OCI-LY7 (cell line): ENCODE data around the gene VTI1A. TPM values are rescaled to one million over a fixed set of nuclear protein-coding genes. Genes with fewer than 3 reads are reported as not detected.
A peak's percentile ranks its signal among the peaks of the same experiment; 100 is the strongest.

Experiments
- BruUV-seq: library from RNA; stranded (reverse); fragments of 400-500 nt; replicated peaks from 2 replicates; lab custom pipeline; 2021; lab: Mats Ljungman, UMichigan
- CTCF ChIA-PET: fragments of 300-600 bp; sonication (Branson Sonifier 250); formaldehyde crosslinking; loops from one replicate; lab custom pipeline; 2022; ENCODE audit warnings: antibody characterized with exemption; ENCODE audit not compliant: unreplicated experiment; lab: Charles Lee
- POLR2A ChIA-PET: fragments of 300-600 bp; sonication (Branson Sonifier 250); formaldehyde crosslinking; loops from one replicate; lab custom pipeline; 2022; ENCODE audit warnings: antibody characterized with exemption; lab: Charles Lee
- DNase-seq: peaks from one replicate; pipeline ENCODE4 v3.0.0-alpha.2; 2015; ENCODE audit warnings: low spot score
- H2AFZ ChIP-seq: fragments of 200-600 bp; sonication (generic), shearing (Covaris generic); 2 replicates; pipeline ENCODE4 v1.6.1; 2014; ENCODE audit warnings: mild to moderate bottlenecking, antibody characterized with exemption, low read length, moderate library complexity
- H3K27ac ChIP-seq: fragments of 200-600 bp; sonication (generic); 2 replicates; pipeline ENCODE4 v1.5.1; 2014; ENCODE audit warnings: mixed run types, low read depth, mild to moderate bottlenecking, moderate library complexity, low read length, inconsistent platforms; ENCODE audit not compliant: poor library complexity, severe bottlenecking
- H3K36me3 ChIP-seq: fragments of 200-600 bp; sonication (generic); 2 replicates; pipeline ENCODE4 v1.6.1; 2014; ENCODE audit warnings: mild to moderate bottlenecking, antibody characterized with exemption, low read length, moderate library complexity, mixed read lengths; ENCODE audit not compliant: insufficient read depth
- H3K4me1 ChIP-seq: fragments of 200-600 bp; sonication (generic); 2 replicates; pipeline ENCODE4 v1.5.1; 2014; ENCODE audit warnings: mild to moderate bottlenecking, low read length; ENCODE audit not compliant: insufficient read depth, poor library complexity, severe bottlenecking
- H3K4me2 ChIP-seq: fragments of 200-600 bp; sonication (generic); 2 replicates; pipeline ENCODE4 v1.6.1; 2014; ENCODE audit warnings: mild to moderate bottlenecking, low read length
- H3K4me3 ChIP-seq: fragments of 200-600 bp; sonication (generic); 2 replicates; pipeline ENCODE4 v1.5.1; 2014; ENCODE audit warnings: mild to moderate bottlenecking, low read depth, low read length; ENCODE audit not compliant: poor library complexity, severe bottlenecking
- H3K79me2 ChIP-seq: fragments of 200-600 bp; sonication (generic); 2 replicates; pipeline ENCODE4 v1.6.1; 2016; ENCODE audit warnings: low read depth, mild to moderate bottlenecking, low read length, moderate library complexity, mixed read lengths; ENCODE audit not compliant: insufficient read depth
- H3K9me2 ChIP-seq: fragments of 200-600 bp; sonication (generic); 2 replicates; pipeline ENCODE4 v1.6.1; 2016; ENCODE audit warnings: mild to moderate bottlenecking, low read length, mixed read lengths; ENCODE audit not compliant: insufficient read depth
- H3K9me3 ChIP-seq: fragments of 200-600 bp; sonication (generic); 2 replicates; pipeline ENCODE4 v1.6.1; 2014; ENCODE audit warnings: mild to moderate bottlenecking, mixed run types, low read length, mixed read lengths
- H4K20me1 ChIP-seq: fragments of 200-600 bp; sonication (generic); 2 replicates; pipeline ENCODE4 v1.6.1; 2014; ENCODE audit warnings: mild to moderate bottlenecking, antibody characterized with exemption, low read length, moderate library complexity, mixed read lengths; ENCODE audit not compliant: insufficient read depth
- EZH2phosphoT487 ChIP-seq: fragments of 200-600 bp; sonication (generic); IDR thresholded peaks from 2 replicates; pipeline ENCODE4 v1.6.1; 2018; ENCODE audit warnings: low read depth, borderline replicate concordance, mild to moderate bottlenecking, mixed run types, antibody characterized with exemption, low read length, moderate library complexity, mixed read lengths
- intact Hi-C: fragments of 100-400 bp; cut with micrococcal nuclease; formaldehyde crosslinking; loops from one replicate; pipeline ENCODE4 v1.10.0; 2022; ENCODE audit not compliant: unreplicated experiment
- total RNA-seq, 2 experiments: library from RNA; depleted of rRNA in 1 of 2; stranded (reverse); fragments of >200 nt in 1 of 2; shearing (Covaris generic) in 1 of 2; gene quantifications; 2 replicates each; pipeline ENCODE4 v1.2.3, GENCODE V29; 2014 to 2022
- TF ChIP-seq, protein P1 (sequence below): fragments of 200-600 bp; sonication (generic); conservative IDR thresholded peaks from 2 replicates; pipeline ENCODE4 v1.5.1; 2014; ENCODE audit warnings: mild to moderate bottlenecking, antibody characterized with exemption, low read length, moderate library complexity, mixed read lengths

The VTI1A gene
- total RNA-seq, 2 experiments from 2014 or later, result 39.4 to 45.2 TPM

DNA sequence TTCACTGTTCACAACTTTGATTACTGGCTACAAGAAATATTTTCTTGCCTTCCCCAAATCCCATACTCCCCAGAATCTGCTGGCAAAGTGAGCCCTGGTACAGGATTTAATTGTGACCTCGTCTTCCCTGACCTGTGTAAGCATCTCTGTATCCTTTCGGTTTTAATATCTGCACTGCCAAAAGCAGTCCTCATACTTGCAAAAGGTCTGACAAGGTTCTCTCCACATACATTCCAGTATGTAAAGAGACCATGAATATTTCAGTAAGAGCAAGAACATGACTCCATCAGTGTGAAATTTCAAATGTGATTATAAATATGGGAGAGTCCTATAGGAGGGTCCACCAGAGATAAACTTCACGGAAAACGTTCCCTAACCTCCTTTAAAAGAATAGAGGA lies 369.0 kb downstream of the VTI1A start:
- intact Hi-C loops, result no loop called here
- no peak for DNase-seq
- BruUV-seq, result no TSS peak
- Histone ChIP-seq H3K9me3 (no peaks in the 10 kb centered on the region), H3K4me2 (no peak overlapping the region), H3K9me2 (no peaks in the 10 kb centered on the region), H3K27ac (no peak overlapping the region), H3K79me2 (no peaks in the 10 kb centered on the region), H4K20me1 (no peaks in the 10 kb centered on the region), H2AFZ (no peak overlapping the region), H3K4me1 (no peaks in the 10 kb centered on the region), H3K36me3 (no peaks in the 10 kb centered on the region), H3K4me3 (no peak overlapping the region)
- ChIA-PET POLR2A (no interaction called here), CTCF (no interaction called here)
- no peak for TF ChIP-seq EZH2phosphoT487
- TF ChIP-seq, protein P1, sequence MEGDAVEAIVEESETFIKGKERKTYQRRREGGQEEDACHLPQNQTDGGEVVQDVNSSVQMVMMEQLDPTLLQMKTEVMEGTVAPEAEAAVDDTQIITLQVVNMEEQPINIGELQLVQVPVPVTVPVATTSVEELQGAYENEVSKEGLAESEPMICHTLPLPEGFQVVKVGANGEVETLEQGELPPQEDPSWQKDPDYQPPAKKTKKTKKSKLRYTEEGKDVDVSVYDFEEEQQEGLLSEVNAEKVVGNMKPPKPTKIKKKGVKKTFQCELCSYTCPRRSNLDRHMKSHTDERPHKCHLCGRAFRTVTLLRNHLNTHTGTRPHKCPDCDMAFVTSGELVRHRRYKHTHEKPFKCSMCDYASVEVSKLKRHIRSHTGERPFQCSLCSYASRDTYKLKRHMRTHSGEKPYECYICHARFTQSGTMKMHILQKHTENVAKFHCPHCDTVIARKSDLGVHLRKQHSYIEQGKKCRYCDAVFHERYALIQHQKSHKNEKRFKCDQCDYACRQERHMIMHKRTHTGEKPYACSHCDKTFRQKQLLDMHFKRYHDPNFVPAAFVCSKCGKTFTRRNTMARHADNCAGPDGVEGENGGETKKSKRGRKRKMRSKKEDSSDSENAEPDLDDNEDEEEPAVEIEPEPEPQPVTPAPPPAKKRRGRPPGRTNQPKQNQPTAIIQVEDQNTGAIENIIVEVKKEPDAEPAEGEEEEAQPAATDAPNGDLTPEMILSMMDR, result no peak

DNA sequence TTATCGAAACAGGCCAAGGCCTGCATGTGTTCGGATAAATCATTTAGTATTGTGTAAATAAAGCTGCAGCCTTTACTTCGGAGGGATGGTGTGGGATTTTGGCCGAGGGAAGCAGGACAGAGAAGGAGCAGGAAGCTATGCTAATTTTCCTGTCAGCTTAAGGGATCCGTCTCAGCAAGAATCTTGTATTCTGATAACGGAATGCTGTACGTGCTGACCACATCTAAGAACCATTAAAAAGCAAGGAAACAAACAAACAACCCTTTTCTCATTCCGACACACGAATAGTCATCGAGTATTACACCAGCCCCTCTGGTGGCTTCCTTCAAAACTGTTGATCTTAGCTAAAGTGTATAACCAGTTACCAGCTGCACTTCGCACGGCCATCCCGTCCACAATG lies 369.9 kb downstream of the VTI1A start:
- Histone ChIP-seq H3K79me2 (no peaks in the 10 kb centered on the region), H3K4me1 (no peaks in the 10 kb centered on the region), H3K9me2 (no peaks in the 10 kb centered on the region), H3K27ac (no peak overlapping the region), H3K4me3 (no peak overlapping the region), H3K9me3 (no peaks in the 10 kb centered on the region), H4K20me1 (no peaks in the 10 kb centered on the region), H3K36me3 (no peaks in the 10 kb centered on the region), H3K4me2 (no peak overlapping the region), H2AFZ (no peak overlapping the region)
- no peak for DNase-seq
- ChIA-PET POLR2A (interaction anchor here (0.7 kb wide), 1 partner anchor 35 kb away, joined by 3 read pairs; no protein-coding TSS in a partner anchor), CTCF (no interaction called here)
- no peak for TF ChIP-seq EZH2phosphoT487
- TF ChIP-seq, protein P1, result no peak
- no TSS peak for BruUV-seq
- intact Hi-C loops, result no loop called here

DNA sequence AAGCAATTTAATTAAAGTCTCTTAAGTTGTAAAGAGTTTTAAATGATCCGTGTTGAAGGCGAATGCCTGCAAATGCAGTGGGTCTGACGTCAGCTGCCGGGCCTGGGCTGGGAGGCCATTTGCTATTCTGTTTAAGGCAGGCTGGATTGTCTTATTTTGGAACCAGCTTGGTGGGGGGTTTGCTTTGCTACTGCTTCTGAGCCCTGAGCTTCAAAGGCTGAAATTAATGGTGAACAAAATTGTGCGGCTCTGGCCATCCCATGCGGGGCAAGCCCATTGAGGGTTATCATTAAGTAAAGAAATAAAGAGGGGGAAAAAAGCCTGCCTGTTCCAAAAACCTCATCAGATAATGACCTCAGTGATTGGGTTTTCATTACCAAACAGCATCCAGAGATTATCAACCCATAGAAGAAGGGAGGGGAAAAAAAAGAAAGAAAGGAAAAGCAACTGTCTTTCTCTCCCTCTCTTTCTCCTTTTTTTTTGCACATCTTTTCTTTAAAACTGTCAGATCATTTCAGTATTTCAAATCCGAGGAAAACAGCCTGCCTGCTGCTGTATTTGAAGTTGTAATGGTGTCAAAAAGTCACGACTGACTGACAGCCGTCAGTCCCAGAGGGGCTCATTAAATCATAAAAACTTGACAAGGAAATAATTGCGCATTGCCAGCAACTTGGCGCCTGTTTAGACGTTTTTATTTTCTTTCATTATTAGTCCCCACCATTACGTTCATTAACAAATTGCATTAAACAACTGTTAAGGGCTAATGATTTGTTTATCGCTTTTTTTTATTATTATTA lies 371.2 kb downstream of the VTI1A start:
- no peak for DNase-seq
- no peaks in the 10 kb centered on the region for H4K20me1 ChIP-seq
- H2AFZ ChIP-seq, result no peak overlapping the region
- TSS peak; percentile 36 for BruUV-seq
- no peak overlapping the region for H3K4me2 ChIP-seq
- H3K79me2 ChIP-seq, result no peaks in the 10 kb centered on the region
- POLR2A ChIA-PET, result no interaction called here
- H3K9me3 ChIP-seq, result no peaks in the 10 kb centered on the region
- no peaks in the 10 kb centered on the region for H3K9me2 ChIP-seq
- intact Hi-C loops, result no loop called here
- H3K27ac ChIP-seq, result no peak overlapping the region
- H3K4me1 ChIP-seq, result no peaks in the 10 kb centered on the region
- CTCF ChIA-PET, result no interaction called here
- no peak overlapping the region for H3K4me3 ChIP-seq
- H3K36me3 ChIP-seq, result no peaks in the 10 kb centered on the region
- TF ChIP-seq, protein P1, result no peak
- no peak for TF ChIP-seq EZH2phosphoT487
